GM12864 (cell line): Measurements from ENCODE around the gene AQP6.
A peak's percentile ranks its signal among the peaks of the same experiment; 100 is the strongest.

Experiments used
- DNase-seq: peaks from one replicate; pipeline ENCODE4 v3.0.0-alpha.2; 2011; ENCODE audit warnings: low read depth
- H3K4me3 ChIP-seq: 2 replicates; pipeline ENCODE4 v1.5.1; 2011; ENCODE audit warnings: mild to moderate bottlenecking, low read depth, low read length, control low read depth
- CTCF ChIP-seq: IDR thresholded peaks from 2 replicates; pipeline ENCODE4 v1.5.1; 2011; ENCODE audit warnings: low read depth, mild to moderate bottlenecking, moderate library complexity, low read length, control low read depth, inconsistent platforms; ENCODE audit errors: missing control alignments

The AQP6 gene

GRCh38 chr12:49963976-49964815 lies 8.6 kb upstream of the AQP6 start:
- H3K4me3 ChIP-seq: no peak overlapping the region
- no peak for DNase-seq
- TF ChIP-seq CTCF: no peak

- TF ChIP-seq CTCF: no peak
These were observed 7.7 kb upstream of the AQP6 start for GRCh38 chr12:49964849-49965624.

GRCh38 chr12:49965836-49966235 lies 6.9 kb upstream of the AQP6 start:
- no peak for TF ChIP-seq CTCF
- DNase-seq: no peak
- H3K4me3 ChIP-seq: no peak overlapping the region

More at GRCh38 chr12:49964849-49965624, 7.7 kb upstream of the AQP6 start:
- no peak overlapping the region for H3K4me3 ChIP-seq
- DNase-seq: no peak

GRCh38 chr12:49966511-49967041 lies 6.2 kb upstream of the AQP6 start:
- H3K4me3 ChIP-seq: no peak overlapping the region
- no peak for DNase-seq
- no peak for TF ChIP-seq CTCF

- peak; percentile 45 for DNase-seq
- peak overlapping the region; percentile 11 for H3K4me3 ChIP-seq
These were observed 5.5 kb upstream of the AQP6 start for GRCh38 chr12:49967042-49967776.

More at GRCh38 chr12:49967042-49967776, 5.5 kb upstream of the AQP6 start:
- peak; percentile 96 for TF ChIP-seq CTCF
